ENCODE results near the gene HHAT. TPM values are rescaled to one million over a fixed set of nuclear protein-coding genes. Genes with fewer than 3 reads are reported as not detected.
"Not testable (repeated sequence)": the region's sequence is repeated elsewhere in the genome, so short reads cannot be mapped to it uniquely, and the experiment has no call there.

The HHAT gene
- total RNA-seq, 2 donors from 2014 or later: 1.6 to 2.5 TPM

DNA sequence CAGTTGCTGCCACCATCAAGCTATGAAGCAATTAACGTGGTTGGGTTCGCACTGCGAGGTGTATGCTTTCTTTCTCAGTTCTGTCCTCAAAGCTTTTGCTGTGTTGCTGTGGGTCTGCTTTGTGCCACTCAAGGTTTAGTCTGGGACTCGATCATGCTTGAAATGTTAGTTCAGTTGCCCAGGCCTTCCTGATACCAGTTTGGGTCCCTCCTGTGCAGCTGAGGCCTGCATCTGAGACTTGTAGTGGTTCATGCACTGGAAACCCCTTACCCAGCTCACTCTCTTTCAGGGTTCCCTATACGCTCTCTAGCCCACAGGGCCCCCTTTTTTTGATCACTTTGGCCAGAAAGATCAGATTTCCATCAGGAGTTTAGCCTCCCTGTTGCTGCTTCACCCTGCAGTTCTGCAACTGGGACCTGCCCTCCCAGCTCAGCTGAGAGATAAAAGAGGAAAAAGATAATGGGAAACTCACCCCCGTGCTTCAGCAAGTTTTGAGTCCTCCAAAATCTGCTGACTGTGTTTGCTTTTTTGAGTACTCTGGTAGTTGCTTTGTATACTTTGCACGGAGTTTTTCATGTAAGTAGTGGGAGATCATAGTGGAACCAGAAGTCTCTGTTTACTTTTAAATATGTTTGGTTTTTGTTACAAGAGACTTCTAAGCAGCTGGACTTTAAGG is 317.0 kb downstream of the HHAT start:
- intact Hi-C loops (cut with DNase I): no loop called here
- ATAC-seq (no peak), DNase-seq (no peak)

DNA sequence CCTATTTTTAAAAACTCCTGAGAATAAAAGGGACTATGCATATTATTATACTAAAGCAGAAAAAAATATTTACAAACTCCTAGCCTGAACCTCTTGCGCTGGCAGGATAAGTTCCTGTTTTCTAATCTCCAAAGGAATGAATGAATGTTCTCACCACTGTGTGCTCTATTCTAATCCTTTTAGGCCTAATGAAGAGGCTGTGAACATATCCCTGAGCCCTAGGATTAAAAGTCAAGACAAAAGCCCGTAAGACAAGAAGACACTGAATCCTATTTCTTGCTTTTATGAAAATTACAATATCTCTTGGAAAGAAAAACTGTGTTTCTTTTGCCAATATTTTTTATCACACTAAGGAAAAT is 317.5 kb downstream of the HHAT start:
- DNase-seq: no peak
- intact Hi-C loops (cut with DNase I): no loop called here

DNA sequence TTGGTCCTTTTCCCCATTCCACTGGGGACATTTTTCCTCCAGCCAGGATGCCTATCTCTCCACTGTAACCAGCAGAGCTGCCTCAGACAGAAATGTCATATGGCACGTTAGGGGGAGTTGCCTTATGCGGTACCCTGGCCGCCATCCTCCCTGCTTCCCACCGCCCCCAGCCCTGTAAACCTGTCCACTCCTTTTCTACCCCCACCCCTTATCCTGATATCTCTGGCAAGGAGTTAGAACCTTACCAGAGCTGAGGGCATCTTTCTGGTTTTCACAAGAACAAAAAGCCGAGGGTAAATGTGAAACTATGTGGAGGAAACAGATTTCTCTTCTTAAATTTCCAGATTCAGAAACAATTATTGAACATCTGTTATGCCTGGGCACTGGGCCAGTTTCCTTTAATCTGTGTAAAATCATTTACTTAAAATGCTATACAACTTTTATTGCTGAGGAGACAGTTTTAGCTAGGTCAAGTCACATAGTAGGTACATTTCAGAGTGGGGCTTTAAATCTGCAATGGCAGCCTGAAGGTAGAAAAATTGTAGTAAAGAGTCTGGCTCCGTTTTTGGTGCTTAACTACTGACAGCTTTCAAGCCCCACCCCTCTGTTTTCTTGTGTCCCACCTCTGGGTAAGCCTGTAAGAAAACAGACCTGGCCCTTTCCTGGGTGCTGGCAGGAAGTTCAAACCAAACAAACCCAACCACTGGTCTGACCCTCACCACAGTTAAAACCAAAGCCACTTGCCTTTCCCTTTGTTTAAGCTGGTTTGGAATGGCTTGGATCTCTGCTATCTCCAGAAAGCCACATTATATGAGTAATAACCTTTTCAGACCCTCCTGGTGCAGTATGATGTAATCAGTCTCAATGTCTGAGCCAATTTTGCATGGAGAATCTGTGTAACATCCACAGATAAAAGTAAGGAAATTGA is 319.0 kb downstream of the HHAT start:
- ATAC-seq (peak in 1 of 2 donors; percentile 72), DNase-seq (no peak)
- intact Hi-C loops (cut with DNase I): no loop called here

More for the DNA sequence above, 317.5 kb downstream of the HHAT start:
- ATAC-seq: no peak

DNA sequence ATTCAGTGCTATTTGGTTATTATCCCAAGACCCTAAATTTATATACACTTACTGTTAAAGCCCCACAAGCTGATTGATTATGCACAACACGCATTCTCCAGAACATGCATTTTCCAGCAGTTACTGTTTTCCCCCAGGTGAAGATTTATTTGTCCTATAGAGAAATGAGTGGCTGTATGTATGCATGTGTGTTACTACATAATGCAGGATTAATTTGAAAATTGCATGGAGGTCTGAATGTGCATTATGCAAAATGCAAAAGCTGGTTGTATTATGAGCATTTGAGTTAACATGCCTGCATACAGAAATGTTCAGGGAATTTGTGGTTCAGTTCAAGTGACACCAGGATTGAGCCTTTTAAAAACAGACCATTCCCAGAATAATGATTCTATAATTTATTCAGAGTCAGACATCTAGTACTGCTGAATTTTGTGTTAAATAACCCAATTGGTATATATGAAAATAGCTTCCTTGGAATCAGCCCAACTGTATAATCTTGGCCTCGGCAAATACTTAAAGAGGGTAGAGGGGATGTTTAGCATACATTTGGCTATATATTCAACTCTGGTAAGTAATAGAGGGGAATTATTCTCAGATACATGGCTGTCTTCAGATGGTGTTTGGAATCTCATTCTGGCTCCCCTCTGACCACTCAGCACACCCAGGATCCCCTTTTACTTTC is 320.0 kb downstream of the HHAT start:
- ATAC-seq (no peak), DNase-seq (no peak)
- intact Hi-C loops (cut with DNase I): no loop called here

DNA sequence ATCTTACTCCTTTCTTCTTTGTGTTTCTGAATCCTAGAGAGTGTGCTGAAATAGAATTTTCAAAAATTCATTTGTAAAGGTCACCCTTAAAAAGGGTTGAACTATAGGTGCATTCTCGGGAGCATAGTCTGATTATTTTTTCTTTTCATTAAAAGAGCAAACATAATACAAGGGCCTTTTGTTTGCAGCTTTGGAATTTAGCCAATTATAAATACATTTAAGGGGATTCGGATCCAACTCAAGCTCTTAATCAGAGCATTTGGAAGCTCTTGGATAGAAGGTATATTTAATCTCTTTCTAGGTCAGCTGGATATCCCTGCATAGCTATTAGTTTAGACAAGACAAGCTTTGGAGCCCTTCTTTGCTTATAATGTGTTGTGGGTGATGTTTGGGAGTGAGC is 321.7 kb downstream of the HHAT start:
- no peak for DNase-seq
- no peak for ATAC-seq
- intact Hi-C loops (cut with DNase I): no loop called here

DNA sequence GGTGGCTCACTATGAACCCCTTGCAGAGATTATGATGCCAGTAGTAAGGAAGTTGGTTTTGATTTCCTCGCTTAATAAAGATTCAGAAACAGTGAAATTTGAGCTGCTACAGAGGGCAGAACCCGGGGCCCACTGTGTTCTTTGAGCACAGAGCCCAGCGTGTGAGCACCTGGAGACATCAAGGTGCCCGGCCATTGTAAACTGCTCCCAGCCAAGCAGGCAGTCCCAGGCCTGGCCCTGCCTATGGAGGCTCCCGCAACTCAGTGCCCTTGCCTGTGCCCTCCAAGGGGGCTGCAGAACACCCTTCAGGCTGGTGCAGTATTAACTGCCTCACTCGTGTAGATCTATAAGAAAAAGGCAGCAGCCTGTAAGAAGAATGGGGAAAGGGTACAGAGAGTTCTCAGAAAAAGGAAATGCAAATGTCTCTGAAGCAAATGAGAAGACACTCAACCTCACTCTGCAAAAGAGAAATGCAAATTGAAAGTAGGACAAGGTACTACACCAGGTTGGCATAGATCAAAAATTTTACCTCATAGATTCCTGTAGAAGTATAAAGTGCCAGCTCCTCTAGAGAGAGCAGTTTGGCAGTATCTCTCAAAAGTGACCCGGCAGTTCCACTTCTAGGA is 323.7 kb downstream of the HHAT start:
- intact Hi-C loops (cut with DNase I): no loop called here
- DNase-seq (no peak), ATAC-seq (no peak)

DNA sequence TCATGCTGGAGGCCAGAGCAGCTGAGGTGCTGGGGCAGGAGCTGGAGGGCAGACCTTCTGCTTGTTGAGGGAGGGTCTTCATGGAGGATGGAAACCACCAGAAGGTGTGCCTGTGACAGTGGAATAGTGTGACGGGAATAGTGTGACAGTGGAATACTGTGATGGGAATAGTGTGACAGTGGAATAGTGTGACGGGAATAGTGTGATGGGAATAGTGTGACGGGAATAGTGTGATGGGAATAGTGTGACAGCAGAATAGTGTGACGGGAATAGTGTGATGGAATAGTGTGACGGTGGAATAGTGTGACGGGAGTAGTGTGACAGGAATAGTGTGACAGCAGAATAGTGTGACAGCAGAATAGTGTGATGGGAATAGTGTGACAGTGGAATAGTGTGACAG is 325.1 kb downstream of the HHAT start:
- intact Hi-C loops (cut with DNase I): no loop called here
- no peak for DNase-seq
- ATAC-seq: peak; percentile 57 to 79

DNA sequence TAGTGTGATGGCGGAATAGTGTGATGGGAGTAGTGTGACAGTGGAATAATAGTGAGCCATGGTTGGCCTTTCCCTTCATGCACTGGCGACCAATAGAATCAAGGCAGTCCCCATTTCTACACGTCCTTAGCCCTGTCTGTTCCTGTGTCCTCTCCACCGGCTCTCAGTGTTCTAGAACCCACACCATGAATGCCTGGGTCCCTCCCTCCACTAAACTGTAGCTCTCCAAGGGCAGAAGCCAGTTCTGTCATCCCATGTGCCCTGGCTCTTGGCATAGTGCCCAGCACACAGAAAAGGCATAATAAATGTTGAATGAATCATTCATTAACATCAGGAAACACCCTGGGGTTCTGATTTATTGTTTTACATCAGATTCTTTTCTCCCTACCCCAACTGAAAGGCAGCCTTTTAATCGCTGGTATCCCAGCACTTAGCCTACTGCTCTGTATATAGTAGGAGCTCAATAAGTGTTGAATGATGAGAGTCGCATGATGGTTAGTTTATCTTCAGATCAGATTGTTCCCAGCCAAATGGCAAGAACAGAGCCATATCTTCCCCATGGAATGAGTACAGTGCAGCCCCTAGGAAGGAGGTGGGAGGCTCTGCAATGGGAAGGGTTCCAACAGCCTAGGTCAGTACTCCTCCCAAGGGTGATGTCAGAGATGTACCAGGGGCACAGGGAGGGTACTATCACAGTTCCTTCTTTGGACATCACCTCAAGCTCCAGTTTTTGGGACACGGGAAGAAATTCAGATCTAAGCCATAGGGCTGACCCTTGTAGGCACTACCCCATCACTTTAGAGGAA is 325.7 kb downstream of the HHAT start:
- intact Hi-C loops (cut with DNase I): no loop called here
- DNase-seq (no peak), ATAC-seq (no peak)

DNA sequence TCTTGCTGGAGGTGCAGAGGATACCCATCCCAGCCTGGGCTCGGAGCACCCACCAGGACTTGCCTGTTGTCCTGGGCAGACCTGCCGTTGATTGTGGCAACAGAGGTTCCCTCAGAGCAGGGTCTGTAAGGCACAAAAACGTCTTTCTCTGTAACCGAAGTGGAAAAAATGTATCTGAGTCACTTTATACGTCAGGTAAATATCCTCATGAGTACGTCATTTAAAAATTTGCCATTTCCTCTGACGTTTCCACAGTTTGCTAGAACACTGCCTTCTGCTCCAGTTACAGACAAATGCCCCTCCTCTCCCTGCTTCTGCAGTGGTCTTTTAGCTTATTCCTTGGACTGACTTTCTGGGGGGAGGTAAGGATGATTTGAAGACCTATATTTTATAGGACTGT is 326.8 kb downstream of the HHAT start:
- ATAC-seq: no peak
- DNase-seq: no peak
- intact Hi-C loops (cut with DNase I): no loop called here

DNA sequence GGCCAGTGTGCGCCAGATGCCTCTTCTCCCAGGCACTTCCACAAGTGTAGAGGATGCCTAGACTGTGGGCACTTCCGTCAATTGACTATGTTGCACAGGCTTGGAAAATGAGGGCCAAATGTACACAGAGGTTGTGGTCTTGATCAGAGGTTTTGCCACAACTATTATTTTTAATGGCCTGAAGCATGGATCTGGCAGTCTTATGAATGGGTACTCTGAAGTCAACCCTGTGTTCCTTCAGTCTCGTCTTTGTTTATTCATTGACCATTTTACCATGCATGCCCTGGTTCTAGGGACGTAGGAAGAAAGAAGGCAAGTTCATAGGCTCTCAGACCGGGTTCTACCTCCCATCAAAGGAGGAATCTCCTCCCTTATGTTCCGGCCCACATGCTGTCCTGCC is 329.1 kb downstream of the HHAT start:
- no peak for DNase-seq
- no peak for ATAC-seq
- intact Hi-C loops (cut with DNase I): no loop called here

DNA sequence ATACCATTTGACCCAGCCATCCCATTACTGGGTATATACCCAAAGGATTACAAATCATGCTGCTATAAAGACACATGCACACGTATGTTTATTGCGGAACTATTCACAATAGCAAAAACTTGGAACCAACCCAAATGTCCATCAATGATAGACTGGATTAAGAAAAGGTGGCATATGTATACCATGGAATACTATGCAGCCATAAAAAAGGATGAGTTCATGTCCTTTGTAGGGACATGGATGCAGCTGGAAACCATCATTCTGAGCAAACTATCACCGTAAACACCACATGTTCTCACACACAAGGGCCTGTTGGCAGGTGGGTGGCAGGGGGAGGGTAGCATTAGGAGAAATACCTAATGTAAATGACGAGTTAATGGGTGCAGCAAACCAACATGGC is 332.8 kb downstream of the HHAT start:
- ATAC-seq; DNase-seq; intact Hi-C loops (cut with DNase I): not testable (repeated sequence)

DNA sequence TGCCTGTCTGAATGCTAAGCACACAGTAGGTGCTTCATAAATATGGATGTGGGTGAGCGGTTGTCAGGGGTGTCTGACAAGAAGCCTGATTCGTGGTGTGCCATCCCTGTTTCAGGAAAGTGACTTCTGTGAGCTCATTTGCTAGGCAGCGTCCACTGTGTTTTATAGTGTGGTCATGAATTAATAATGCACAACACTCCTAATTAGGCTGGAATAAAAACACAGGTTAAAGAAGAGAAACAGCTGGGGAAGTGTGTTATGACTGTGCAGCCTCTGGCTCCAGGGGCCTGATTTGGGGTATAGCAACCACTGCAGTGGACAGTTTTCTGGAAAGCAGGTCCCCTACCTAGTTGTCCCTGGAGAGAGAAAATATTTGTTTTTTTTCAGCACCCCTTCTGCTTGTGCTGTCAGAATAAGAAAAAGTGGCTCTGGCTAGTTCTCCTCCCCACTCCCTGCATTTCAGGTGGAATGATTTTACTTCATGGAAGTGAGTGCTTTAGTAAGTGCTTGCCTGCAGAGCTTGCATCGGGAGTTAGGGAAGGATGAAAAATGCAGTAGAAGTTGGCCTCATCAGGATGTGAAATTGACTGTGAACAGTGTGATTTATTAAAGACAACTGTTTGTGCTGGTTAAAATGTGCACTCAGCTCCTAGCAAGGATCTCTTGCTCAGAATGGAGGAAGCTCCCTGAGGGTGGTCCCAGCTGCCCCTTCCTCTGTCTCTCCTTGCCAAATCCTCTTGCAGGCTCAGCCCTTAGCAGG is 333.8 kb downstream of the HHAT start:
- ATAC-seq (no peak), DNase-seq (no peak)
- intact Hi-C loops (cut with DNase I): no loop called here

DNA sequence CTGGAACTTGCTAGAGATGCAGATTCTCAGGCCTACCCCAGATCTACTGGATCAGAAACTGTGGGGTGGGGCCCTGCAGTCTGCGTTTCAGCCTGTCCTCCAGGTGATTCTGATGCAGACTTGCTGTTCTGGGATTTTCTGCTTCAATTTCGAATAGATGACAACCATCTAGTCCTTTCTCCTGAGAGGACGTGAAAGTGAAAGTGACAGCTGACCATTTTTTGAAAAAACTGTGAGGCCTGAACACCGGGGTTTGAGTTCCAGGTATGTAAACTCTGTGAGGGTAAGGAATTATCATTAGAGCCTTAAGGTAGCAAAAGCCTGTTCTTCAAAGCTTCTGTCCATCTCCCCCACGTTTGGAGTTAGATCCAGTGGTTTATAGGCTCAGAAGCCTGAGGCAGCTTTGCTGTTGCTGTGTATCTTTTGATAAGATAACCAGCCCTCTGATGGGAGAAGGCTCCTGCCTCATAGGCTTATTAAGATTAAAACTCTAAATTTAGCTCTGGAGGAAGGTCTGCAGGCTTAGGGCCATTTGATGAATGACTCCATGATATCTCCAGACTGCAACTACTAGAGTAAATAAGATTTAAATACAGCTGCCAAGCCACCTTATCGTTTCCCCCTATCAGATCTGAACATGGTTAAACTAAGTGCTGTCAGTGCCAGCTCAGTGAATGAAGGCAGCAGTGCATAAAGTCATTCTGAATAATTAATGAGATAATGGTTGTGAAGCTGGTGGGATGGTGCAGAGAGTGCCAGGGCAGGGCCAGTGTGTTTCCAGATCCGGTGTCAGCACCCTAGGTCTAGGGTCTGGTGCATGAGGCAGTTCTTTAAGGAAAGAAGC is 335.2 kb downstream of the HHAT start:
- no peak for DNase-seq
- intact Hi-C loops (cut with DNase I): no loop called here
- peak in 1 of 2 donors; percentile 47 for ATAC-seq

DNA sequence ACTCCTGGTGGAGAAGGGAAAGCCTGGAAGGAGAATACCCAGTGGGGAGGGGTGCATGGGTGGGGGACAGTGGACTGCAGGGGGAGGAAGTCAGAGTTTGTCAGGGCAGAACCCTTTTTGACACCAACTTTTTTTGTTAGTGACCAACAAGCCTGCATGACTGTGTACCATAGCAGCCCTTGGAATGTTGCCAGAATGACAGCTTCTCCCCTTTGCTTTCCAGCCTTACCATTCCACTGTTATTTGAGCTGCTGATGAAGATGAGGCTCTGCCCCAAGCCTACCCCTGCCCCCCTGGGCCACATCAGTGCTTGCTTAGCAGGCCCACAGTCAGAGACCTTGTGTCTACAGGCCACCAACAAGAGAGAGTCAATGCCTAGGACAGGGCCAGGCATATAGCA is 341.2 kb downstream of the HHAT start:
- intact Hi-C loops (cut with DNase I): no loop called here
- DNase-seq: no peak
- ATAC-seq: no peak

DNA sequence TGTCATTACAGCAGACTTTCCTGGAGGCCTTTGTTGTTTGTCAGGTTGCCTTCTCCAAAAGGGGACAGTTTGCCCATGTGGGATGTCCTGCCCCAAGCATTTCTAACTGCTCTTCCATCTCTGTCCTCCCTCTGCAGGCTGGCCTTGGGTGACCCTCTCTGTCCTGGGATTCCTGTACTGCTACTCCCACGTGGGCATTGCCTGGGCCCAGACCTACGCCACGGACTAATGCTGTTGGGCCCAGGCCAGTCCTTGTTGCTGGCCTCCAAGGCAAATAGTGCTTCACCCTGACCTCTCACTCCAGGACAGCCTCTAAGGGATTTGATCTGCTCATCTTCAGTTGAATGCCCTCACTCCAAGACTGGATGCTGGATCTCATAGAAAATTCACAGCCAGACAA is 345.4 kb downstream of the HHAT start:
- DNase-seq: no peak
- intact Hi-C loops (cut with DNase I): no loop called here
- no peak for ATAC-seq

DNA sequence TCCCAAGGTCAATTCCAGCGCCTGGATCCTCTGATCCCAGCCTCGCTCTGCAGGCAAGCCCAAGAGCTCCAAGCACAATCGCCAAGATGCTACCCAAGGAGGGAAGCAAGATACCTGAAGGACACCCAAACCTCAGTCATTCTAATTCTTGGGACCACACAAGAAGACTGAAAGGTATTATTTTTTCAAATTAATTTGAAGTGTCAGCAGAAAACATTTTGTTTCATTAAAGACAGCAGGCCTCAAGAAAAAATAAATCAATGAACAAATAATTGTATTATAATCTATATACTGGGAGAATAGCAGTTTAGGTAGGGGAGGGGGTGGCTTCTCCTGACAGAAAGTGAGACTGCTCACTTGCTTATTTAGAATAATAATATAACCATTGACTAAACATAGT is 347.8 kb downstream of the HHAT start:
- intact Hi-C loops (cut with DNase I): no loop called here
- no peak for DNase-seq
- no peak for ATAC-seq

DNA sequence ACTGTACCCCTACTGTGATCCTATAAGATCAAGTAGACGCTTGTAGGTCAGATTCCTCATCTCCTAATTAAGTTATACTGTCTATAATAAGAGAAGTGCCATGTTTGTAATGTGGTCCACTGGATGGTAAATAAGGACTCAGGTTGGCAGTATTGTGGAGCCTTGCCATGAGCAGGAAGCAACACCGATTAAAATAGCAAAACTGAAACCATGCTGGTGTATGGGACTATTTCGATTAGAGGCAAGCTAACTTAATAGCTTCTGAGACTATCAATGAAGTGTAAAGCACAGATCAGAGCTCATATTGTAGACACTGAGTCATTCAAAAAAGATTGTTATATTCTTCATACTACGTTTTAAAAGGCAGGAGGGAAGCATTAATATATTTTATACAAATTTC is 348.8 kb downstream of the HHAT start:
- DNase-seq: no peak
- intact Hi-C loops (cut with DNase I): no loop called here
- no peak for ATAC-seq

Data from left cardiac atrium (tissue), 4 donors.